ENCODE data around the gene SRRT.

DNA sequence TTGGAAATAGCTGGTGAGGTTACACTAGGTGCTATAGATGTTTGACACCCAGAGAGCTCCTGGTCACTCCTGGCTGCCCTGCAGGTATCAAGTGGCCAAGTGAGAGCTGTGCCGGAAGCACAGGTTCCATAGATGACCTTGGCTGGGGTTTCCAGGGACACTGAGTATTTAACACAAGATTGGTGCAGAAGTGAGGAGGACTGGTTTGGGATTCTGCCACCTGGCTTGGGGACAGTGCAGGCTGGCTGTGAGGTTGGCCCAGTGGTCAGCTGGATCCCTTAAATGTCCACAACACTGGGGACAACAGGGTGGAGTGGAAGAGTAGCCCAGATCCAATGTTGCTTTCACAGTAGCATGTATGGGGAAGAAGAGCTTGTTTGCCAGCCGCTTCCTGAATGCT lies 26.1 kb downstream of the SRRT start:
- no peak for TF ChIP-seq CTCF (conservative IDR thresholded peaks at IDR 0.05 in 1 of 2, IDR thresholded peaks at IDR 0.05 in 1 of 2; ENCODE audit: low read depth in 1 of 2, low read length in 2 of 2)
- TF ChIP-seq EZH2 (IDR thresholded peaks at IDR 0.05; ENCODE audit: low read length, missing control alignments): no peak

Measured in fibroblast of lung (primary cell).